HEK293T (cell line): Measurements from ENCODE around the gene CACNG6.

Experiments used
- SP1 ChIP-seq: fragments of 450-650 bp; IDR thresholded peaks from 2 replicates; pipeline ENCODE4 v1.6.1; 2017
- TARDBP ChIP-seq: fragments of 450-650 bp; IDR thresholded peaks from 2 replicates; pipeline ENCODE4 v1.6.1; 2016

DNA sequence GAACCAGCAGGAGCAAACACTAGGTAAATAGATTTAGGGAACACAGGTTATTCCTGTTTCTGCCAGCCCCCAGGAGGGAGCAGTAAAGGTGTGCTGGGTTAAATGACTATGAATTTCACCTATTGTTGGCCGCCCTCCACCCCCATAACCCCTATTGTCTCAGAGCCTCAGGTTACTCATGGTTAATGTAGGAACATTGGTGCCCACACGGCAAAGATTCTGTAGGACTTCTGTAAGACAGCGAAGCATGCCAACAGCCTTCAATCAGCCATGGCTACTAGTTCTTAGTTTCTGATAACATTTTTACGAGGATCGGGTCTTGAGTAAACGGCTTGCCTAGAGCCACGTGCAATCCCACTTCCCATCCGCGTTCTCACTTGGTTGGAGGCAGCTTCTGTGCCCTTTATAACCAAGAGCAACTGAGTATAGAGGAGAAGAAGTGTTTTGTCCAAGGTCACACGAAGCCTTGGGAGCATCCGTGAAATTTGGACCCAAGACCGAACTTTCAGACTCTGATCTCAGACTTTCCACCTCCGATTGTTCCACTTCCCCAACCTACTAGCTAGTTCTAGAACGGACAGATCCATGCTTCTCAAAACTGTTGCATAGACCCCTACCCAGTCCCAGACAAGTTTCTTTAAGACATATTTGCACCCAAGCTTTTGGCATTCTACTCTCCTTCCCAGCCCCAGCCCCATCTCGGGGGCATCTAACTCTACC is 33.8 kb upstream of the CACNG6 start:
- TF ChIP-seq TARDBP (no peak), SP1 (no peak)
